Measurements from ENCODE around the gene MED22.
"Not testable (repeated sequence)": the region's sequence is repeated elsewhere in the genome, so short reads cannot be mapped to it uniquely, and the experiment has no call there.

Gene MED22

GRCh38 chr9:133347985-133348717 lies at the start of gene MED22, which contains the start of gene RPL7A:
Gene MED22, minus strand, starts transcription at chr9:133348131. Its CDS starts 1,469 bp downstream, at chr9:133346662.
Gene RPL7A, plus strand, starts transcription at chr9:133348218. Its CDS starts 26 bp downstream, at chr9:133348244.
- in situ Hi-C loops (cut with HindIII; ENCODE audit: low sequenced_read_pairs) = no loop called here

DNA sequence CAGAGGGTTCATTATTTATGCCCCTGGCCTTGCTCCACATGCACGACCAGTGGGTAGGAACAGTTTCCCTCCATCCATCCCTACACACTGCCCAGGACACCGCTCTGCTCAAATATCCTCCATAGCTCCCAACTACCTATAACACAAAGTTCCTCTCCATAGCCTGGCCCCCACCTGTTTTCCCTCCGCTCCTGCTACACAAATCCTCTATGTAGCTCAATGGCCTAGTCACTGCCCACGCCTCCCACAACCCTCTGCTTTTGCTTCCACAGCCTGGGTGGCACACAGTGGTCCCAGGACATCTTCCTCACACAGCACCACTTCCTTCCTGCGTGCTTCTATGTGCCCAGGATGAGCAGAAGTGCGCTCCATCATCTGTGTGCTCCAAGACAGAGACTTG lies 49.4 kb upstream of the MED22 start:
- in situ Hi-C loops (cut with HindIII; ENCODE audit: low sequenced_read_pairs) = no loop called here

DNA sequence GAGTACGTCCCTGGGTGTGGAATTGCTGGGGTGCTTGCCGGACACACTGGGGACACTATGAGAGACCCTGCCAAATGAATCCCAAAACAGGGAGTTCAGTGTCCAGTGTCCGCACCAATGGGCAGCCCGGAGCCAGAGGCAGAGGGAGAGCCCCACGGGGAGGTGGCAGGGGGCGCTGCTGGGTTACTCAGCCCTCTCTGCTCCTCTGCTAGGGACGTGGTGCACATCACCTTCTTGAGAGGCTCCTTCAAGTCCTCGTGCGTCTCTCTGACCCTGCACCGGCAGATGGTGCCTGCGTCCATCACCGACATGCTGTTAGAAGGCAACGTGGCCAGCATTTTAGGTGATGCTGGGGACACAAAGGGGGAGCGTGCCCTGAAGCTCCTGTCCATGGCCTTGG lies 49.0 kb upstream of the MED22 start:
- in situ Hi-C loops (cut with HindIII; ENCODE audit: low sequenced_read_pairs) = no loop called here

DNA sequence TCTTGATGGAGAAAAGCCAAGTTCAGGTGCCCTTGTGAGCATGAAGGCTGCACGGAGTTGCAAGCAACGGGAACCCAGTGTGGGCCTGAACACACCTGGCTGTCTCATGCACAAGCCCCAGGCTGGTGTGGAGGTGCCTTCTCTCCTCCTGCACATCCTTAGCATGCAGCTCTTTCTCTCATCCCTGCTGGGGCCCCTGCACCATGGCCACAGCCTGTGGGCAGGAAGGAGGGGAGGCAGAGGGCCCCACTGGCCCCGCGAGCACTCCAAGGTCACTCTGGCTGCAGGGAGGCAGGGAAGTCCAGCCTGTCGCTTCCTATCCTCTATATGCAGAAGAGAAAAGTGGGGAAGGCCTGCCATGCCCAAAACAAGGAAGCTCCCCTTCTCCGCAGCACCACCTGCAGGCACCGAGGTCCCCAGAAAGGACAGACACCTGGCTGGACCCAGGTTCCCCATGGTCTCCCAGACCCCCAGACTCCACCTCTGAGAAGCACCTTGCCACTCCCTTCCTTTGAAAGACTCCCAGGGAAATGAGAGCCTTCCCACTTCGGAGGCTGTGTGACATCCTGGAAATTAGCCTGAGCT lies 46.8 kb upstream of the MED22 start:
- in situ Hi-C loops (cut with HindIII; ENCODE audit: low sequenced_read_pairs) = no loop called here

DNA sequence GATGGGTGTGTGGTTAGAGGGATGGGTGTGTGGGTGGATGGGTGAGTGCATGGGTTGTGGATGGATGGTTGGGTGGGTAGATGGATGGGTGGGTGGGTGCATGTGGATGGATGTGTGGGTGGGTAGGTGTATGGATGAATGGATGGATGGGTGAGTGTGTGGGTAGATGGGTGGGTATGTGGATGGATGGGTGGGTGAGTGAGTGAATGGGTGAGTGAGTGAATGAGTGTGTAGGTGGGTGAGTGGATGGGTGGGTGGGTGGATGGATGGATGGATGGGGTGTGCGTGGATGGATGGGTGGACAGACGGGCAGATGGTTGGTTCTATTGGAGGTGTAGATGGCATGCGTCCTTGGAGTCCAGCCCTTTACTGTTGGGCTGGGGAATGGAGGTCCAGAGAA lies 45.5 kb upstream of the MED22 start:
- in situ Hi-C loops (cut with HindIII; ENCODE audit: low sequenced_read_pairs) = no loop called here

DNA sequence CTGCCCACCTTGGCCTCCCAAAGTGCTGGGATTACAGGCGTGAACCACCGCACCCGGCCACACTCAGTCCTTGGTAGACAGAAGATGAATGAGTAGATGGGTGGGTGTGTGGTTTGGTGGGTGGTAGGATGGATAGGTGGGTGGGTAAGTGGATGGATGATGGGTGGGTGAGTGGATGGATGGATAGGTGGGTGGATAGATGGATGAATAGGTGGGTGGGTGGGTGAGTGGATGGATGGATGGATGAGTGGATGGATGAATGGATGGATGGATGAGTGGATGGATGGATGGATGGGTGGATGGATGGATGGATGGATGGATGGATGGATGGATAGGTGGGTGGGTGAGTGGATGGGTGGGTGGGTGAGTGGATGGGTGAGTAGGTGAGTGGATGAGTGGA lies 44.4 kb upstream of the MED22 start:
- in situ Hi-C loops (cut with HindIII; ENCODE audit: low sequenced_read_pairs) = not testable (repeated sequence)

DNA sequence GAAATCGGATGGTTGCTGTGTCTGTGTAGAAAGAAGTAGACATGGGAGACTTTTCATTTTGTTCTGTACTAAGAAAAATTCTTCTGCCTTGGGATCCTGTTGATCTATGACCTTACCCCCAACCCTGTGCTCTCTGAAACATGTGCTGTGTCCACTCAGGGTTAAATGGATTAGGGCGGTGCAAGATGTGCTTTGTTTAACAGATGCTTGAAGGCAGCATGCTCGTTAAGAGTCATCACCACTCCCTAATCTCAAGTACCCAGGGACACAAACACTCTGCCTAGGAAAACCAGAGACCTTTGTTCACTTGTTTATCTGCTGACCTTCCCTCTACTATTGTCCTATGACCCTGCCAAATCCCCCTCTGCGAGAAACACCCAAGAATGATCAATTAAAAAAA lies 43.5 kb upstream of the MED22 start:
- in situ Hi-C loops (cut with HindIII; ENCODE audit: low sequenced_read_pairs) = not testable (repeated sequence)

GRCh38 chr9:133390713-133391112 lies 42.8 kb upstream of the MED22 start:
- in situ Hi-C loops (cut with HindIII; ENCODE audit: low sequenced_read_pairs) = no loop called here

- in situ Hi-C loops (cut with HindIII; ENCODE audit: low sequenced_read_pairs) = no loop called here
Measured at GRCh38 chr9:133389562-133389961, 41.6 kb upstream of the MED22 start.

GRCh38 chr9:133389025-133389557 lies 41.2 kb upstream of the MED22 start:
- in situ Hi-C loops (cut with HindIII; ENCODE audit: low sequenced_read_pairs) = no loop called here

DNA sequence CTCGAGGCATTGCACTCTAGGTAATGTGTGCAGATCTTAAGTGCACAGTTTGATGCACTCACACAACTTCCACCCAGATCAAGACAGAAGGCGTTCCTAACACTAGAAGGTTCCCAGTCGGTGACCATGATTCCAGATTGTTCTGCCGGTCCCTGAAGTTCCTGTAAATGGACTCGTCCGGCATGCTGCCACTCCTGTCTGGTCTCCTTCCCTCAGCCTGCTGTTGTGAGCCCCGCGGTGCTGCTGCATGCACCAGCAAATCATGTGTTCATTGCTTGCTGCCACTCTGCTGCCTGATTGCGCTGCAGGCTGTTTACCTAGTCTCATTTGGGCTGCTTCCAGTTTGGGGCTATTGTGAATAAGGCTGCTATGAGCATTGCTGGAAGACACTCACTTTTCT lies 39.7 kb upstream of the MED22 start:
- in situ Hi-C loops (cut with HindIII; ENCODE audit: low sequenced_read_pairs) = no loop called here

DNA sequence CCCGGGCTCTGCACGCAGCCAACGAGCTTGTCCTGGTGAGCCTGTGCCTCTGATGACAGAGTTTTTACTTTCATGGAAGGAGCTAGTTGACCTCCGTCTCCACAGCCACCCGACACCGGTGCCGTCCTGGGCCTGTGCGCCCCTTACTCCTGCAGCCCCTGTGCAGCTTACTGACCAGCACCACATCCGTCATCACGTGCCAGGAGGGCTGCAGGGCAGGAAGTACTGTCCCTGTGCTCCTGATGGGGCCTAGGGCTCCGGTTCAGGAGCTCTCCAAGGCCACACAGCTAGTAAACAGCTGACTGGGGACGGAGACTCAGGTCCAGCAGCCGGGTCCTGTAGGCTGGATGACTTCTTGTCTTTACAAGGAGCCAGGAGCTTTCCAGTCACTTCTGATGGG lies 38.4 kb upstream of the MED22 start:
- in situ Hi-C loops (cut with HindIII; ENCODE audit: low sequenced_read_pairs) = no loop called here

GRCh38 chr9:133385452-133385851 lies 37.5 kb upstream of the MED22 start:
- in situ Hi-C loops (cut with HindIII; ENCODE audit: low sequenced_read_pairs) = no loop called here

- in situ Hi-C loops (cut with HindIII; ENCODE audit: low sequenced_read_pairs) = no loop called here
Measured at GRCh38 chr9:133384736-133385321, 36.9 kb upstream of the MED22 start.

DNA sequence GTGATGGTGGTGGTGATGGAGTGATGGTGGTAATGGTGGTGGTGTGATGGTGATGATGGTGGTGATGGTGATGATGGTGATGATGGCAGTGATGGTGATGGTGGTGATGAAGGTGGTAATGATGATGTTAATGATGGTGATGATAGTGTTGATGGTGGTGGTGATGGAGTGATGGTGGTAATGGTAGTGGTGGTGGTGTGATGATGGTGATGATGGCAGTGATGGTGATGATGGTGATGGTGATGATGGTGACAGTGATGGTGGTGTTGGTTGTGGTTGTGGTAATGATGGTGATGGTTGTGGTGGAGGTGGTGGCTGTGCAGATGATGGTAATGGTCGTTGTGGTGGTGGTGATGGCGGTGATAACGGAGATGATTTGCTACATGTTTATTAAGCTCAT lies 35.5 kb upstream of the MED22 start:
- in situ Hi-C loops (cut with HindIII; ENCODE audit: low sequenced_read_pairs) = no loop called here

DNA sequence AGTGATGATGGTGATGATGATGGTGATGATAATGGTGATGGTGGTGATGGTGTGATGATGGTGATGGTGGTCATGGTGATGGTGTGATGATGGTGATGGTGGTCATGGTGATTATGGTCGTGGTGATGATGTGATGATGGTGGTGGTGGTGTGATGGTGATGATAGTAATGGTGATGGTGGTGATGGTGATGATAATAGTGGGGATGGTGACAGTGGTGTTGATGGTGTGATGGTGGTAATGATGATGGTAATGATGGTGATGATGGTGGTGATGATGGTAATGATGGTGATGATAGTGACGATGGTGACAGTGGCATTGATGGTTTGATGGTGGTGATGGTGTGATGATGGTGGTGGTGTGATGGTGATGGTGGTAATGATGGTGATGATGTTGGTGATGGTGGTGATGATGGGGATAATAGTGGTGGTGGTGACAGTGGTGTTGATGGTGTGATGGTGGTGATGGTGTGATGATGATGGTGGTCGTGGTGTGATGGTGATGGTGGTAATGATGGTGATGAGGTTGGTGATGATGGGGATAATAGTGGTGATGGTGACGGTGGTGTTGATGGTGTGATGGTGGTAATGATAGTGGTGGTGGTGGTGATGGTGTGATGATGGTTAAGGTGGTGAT lies 34.7 kb upstream of the MED22 start:
- in situ Hi-C loops (cut with HindIII; ENCODE audit: low sequenced_read_pairs) = no loop called here

DNA sequence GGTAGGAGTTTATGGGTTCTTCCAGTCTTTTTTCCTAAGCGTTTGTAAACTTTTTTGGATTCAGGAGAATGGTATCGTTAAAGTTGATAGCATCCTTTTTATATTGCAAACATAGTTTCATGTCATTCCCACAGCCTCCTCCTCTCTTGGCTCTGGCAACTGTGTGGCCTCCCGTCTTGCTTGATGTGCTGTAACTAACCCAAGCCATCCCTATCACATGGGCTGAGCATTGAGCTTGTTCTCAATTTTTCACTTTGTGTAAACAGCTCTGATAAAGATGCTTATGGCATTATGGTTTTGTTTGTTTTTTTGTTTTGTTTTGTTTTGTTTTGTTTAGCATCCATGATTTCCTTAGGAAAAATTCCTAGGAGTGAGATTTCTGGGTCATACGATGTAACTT lies 32.8 kb upstream of the MED22 start:
- in situ Hi-C loops (cut with HindIII; ENCODE audit: low sequenced_read_pairs) = no loop called here

- in situ Hi-C loops (cut with HindIII; ENCODE audit: low sequenced_read_pairs) = loop anchor here (5.0 to 10.0 kb wide), 3 partner anchors 38 to 355 kb away; partner anchors contain the start of gene REXO4
Measured at GRCh38 chr9:133379153-133380086, 31.5 kb upstream of the MED22 start.

- in situ Hi-C loops (cut with HindIII; ENCODE audit: low sequenced_read_pairs) = loop anchor here (5.0 to 10.0 kb wide), 3 partner anchors 39 to 354 kb away; partner anchors contain the start of gene REXO4
Measured at GRCh38 chr9:133378408-133378962, 30.6 kb upstream of the MED22 start.

DNA sequence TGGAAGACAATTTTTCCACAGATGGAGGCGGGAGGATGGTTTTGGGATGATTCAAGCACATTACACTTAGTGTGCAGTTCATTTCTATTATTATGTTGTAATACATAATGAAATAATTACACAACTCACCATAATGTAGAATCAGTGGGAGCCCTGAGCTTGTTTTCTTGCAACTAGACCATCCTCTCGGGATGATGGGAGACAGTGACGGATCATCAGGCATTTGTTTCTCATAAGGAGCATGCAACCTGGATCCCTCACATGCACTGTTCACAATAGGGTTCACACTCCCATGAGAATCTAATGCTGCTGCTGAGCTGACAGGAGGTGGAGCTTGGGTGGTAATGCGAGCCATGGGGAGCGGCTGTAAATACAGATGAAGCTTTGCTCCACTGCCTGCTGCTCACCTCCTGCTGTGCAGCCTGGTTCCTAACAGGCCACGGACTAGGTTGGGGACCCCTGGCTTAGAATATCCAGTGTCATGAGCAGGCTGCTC lies 29.8 kb upstream of the MED22 start:
- in situ Hi-C loops (cut with HindIII; ENCODE audit: low sequenced_read_pairs) = loop anchor here (5.0 to 10.0 kb wide), 3 partner anchors 40 to 353 kb away; partner anchors contain the start of gene REXO4
